HG03103 (cell line): ENCODE data around the gene ST6GALNAC6.

Experiments used
- ATAC-seq: cut with Tn5 transposase; IDR thresholded peaks from one replicate; pipeline ENCODE4 v1.9.1; 2021; ENCODE audit warnings: low read depth; ENCODE audit not compliant: unreplicated experiment

The ST6GALNAC6 gene, protein sequence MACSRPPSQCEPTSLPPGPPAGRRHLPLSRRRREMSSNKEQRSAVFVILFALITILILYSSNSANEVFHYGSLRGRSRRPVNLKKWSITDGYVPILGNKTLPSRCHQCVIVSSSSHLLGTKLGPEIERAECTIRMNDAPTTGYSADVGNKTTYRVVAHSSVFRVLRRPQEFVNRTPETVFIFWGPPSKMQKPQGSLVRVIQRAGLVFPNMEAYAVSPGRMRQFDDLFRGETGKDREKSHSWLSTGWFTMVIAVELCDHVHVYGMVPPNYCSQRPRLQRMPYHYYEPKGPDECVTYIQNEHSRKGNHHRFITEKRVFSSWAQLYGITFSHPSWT

DNA sequence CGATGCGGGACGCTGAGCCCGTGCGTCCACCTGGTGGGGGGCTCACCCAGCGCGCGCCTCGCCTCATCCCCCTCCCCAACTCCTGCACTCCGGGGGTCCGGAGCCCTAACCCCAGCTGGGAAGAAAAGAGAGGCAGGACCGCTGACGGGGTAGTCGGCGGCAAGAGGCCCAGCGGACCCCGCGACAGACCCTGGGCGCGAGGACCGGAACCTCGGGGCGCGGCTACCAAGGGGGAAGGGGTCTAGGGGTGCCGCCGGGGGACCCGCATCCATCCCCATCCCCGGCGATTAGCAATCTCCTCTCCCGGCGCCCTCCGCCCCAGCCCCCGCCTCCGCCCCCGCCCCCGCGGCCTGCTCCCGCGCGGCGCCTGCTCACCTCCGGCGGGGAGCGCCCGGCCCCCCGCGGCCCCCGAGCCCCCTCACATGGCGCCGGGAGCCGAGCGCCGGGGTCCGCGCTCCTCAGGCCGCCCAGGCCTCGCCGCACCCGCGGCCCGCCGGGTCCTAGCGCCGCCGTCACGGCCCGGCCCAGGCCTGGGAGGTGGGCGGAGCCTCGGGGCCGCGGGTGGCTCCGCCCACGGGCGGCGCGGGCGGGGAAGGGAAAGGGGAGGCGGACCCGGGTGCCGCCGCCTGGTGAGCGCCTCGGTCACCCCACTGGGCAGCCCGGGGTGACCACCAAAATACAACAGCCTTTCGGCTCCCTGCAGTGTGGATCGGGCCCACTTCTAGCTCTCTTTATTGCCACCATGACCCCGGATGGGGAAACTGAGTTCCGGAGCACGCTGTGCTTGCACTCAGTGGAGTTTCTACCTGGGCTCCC is at the start of gene ST6GALNAC6:
Gene ST6GALNAC6, minus strand, starts transcription at position 476 of the 816 bp plus-strand sequence. CDS start 1,622 bp downstream, outside the sequence.
- ATAC-seq = no peak

DNA sequence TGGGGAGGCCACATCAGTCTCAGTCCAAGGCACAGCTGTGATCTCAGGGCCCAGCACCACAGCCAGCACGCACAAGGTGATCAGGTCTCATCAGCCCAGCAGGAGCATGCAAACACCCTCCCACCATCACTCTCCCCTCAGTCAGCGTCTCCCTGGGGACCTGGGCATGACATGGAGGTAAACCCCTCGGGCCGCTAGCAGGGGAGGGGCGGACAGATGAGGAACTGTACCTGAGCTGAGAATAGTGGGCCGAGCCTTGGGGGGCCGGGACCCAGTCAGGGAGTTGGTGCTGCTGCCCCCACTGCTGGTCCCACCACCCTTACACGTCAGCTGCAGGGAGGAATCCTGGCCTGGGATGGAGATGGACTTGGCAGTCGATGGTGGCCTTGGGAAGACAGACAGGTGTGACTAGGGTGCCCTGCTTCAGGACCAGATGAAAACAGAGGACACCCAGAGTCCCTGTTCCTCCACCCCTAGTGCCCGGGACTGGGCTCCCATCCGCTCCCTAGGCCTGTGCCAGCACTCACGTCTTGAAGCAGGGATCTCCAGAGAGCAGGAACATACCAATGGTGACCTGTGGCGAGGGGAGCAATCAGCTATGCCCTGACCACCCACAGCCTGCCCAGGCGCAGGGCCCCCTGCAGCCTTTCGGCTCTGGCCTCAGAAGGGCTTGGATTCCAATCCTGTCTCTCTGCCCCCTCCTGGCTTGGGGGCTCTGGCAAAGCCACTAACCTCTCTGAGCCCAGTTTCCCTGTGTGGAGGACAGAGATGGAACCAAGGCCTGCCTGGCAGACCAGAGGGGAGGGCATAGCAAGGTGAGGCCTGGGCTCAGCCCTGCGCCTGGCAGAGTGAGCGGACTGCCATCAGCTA is 48.7 kb upstream of the ST6GALNAC6 start:
- ATAC-seq = no peak

DNA sequence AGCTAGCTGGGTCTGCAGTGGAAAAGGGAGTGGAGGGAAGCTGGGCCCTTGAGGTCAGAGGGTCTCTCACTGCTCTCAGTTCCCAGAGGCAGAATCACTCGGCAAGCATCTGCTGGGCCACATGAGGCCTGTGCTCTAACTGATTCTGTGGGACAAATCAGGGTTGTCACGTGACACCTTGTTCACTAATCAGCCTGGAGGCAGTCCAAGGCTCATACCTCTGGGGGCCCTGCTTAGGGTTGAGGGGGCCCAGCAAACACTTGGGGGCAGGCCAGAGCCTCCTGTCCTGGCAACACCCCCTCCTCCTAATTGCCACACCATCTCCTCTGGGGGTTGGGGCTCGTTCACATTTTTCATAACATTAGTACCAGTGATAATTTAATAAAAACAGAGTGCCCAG is 47.3 kb upstream of the ST6GALNAC6 start:
- ATAC-seq = no peak

DNA sequence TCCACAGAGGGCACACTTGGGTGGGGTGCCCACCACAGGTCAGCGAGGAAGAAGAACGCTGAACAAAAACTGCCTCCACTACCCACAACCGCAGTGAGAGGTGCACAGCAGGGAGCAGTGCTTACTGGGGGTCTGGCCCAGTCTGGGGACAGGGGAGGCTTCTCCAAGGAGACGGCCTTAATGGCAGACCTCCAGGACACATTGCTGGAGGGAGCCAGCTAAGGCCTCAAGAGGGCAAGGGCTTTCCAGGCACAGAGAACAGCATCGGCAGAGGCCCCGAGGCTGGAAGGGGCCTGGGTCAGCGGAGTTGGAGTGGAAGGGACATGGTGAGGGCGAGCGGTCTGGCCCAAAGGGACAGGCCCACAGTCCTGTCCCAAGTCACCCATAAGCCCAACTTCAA is 46.5 kb upstream of the ST6GALNAC6 start:
- no peak for ATAC-seq

DNA sequence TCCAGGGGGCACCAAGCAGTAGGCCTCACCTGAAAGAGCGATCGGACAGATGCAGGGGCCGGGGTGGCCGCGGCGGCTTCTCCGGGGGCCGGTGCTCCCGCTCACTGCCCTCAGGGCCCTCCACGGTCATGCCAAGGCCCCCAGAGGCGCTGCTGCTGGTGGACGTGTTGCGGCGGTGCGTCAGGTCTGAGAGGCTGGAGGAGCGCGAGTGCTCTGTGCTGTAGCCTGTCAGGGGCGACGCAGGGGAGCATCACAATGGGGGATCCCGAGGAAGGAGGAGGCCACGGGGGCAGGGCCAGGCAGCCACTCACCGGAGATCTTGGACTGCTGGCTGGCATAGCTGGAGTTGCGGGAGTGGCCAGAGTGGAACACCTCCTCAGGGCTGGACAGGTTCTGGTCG is 45.9 kb upstream of the ST6GALNAC6 start:
- ATAC-seq = no peak

DNA sequence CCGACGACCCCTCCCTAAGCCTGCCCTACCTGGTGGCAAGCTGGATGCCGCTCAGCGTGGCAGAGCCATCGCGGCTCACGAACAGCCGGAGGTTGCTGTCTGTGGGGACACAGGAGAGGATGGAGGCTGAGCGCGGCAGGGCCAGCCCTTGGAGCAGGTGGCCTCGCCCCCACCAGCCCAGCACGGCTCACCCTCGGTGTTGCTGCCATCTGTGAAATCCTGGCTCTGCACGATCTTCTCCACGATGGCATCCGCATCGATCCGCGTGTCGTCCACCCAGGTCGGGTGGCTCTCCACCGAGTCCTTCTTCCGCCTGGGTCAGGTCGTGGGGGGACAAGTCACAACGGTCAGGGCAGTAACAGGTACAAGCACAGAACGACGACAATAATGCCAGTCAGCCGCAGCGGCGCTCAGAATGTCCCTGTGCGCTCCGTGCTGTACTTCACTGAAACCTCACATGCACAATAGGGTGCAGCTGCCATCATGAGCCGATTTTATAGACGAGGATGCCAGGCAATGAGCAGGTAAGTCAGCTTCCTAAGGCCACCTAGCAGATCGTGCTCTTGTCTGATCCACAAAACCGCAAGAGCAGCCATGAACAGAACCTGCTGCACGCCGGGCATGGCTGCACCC is 45.3 kb upstream of the ST6GALNAC6 start:
- ATAC-seq = no peak

DNA sequence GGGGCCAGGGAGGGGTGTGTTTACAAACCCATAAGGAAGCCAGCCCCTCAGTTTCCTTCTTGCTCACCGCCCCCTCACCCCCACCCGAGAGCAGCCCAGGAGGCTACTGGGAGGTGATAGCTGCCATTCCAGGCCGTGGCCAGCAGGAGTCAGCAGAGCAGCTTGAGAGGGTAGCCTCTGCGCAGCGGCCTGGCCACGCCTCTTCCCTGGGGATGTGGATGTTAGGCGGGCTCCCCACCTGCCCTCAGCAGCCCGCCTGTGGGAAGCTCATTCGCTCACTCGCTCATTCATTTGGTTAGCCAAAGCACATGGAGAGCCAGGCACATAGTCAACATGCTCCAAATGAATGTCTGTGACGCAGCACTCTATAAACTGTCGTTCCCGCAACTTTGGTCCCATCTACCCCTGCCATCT is 44.3 kb upstream of the ST6GALNAC6 start:
- peak; percentile 54 for ATAC-seq

DNA sequence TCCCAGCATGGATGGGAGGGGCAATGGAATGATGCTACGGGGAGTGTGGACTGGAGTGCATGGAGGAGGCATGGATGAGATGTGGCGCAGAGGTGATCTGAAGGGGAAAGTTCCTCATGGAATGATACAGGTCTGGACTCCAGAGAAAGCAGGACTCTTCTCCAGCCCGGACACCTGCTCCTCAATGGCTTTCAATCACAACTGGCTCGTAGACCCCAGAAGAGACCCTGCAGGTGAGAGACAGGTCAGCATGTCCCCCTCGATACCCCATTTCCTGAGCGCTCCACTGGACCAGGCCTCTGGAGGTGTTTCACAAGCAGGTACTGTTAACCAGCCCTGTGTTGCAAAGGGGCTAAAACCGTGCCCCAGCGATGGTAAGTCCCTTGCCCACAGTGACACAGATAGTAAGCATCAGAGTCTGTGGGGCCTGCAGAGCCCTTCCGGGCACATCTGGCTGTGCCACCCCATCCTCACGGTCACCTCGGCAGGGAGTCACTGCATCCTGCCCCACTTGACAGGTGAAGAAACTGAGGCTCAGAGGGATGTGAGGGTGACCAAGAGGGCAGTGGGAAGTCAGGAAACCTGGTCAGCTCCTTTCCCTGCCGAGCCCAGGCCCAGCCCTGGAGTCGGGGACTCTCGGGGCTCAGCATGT is 43.7 kb upstream of the ST6GALNAC6 start:
- no peak for ATAC-seq

DNA sequence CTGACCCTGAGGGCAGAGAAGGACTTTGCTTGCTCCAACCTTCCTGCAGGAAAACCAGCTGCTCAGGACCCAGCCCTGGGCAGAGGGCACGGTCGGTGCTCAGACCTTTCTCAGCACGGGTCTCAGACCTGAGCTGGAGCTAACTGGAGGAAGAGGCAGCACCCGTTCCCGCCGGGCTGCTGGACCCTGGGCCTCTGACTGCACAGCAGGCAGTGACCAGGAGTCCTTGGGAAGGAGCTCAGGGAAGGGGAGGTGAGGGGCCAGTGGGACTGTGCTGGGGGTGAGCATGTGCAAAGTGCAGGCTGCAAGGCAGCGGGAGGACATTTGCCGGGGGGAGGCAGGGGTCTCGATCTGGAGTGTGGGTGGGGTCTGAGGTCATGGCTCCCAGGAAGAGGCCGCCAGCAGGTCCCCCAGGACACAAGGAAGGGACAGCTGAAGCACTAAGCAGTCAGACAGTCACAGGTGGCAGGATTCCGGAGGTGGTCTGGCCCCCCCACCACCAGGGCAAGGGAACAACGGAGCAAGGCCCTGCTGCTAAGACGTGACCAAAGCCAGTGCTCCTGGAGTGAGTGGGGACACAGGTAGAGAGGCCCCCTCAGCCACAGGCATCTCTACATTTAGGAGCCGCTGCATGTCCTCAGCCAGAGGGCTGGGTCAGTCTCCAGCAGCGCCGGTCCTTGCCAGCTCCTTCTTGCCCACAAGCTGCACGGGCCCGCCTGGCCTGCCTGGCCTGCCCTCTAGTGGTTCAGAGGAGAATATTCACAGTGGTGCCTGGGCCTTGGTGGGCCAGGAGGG is 43.0 kb upstream of the ST6GALNAC6 start:
- no peak for ATAC-seq

DNA sequence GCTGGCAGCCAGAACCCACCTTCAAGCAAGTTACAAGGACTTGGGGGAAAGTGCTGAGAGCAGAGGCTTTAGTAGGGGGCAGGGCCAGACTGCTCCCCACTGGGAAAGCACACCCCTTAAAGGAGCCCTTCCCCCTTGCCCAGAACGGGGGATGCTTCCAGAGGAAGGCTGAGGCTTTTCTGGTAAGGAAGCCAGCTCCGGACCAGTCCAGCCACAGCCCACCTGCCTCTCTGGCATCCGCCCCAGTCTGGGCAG is 42.5 kb upstream of the ST6GALNAC6 start:
- ATAC-seq = no peak

DNA sequence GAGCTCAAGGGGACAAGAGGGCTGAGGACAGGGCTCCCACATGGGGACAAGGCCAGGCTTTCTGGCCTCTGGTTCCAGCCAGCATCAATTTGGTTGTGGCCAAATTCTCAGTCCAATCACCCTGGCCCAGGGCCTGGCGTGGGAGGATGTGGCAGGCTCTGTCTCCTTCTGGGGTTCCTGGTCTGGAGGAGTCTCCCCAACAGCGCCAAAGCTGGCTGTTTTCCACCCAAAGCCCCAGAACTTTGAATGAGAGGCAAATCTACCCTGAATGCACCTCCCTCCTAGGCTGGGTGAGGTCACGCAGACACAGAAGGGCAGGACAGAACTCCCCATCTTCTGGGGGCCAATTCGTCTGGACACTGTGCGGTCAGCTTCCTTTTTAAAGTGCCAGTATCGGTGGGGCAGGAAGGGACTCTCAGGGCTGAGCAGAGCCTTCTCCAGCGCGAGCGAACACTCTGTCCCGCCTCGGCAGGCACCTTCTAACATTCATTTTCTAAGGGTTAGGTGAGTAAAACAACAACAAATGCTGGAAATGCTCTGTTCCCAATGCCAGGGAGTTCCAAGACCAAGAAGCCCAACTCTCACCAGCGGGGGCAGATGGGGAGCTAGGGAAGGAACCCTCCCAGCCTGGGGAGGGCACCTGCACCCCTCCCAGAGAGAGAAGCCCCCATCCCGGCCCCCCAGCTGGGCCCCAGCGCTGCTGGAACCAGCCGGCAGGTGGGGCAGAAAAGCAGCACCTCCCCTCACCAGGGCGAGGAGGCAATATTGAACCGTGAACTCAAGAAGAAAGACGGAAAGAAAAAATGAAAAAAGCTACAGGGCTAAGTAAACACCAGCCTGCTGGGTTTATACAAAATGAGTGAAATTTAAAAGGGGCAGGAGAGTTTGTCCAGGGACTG is 41.9 kb upstream of the ST6GALNAC6 start:
- no peak for ATAC-seq

DNA sequence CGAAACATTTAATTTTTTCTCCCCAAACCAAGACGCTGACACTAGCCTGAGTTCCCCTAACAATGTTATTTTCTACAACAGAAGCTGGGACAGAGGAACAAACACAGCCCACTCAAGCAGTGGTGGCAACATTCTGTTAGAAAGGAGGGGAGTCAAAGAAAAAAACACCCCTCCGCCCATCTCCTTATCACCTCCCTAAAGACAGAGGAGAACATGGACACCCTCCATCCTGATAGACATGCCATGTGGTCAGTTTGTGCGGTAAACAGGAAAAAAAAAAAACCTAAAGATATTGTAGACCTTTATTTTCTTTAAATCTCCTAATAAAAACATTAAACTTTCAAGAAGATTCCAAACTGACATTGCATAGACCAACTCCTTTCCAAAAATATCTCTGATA is 41.2 kb upstream of the ST6GALNAC6 start:
- ATAC-seq = no peak

DNA sequence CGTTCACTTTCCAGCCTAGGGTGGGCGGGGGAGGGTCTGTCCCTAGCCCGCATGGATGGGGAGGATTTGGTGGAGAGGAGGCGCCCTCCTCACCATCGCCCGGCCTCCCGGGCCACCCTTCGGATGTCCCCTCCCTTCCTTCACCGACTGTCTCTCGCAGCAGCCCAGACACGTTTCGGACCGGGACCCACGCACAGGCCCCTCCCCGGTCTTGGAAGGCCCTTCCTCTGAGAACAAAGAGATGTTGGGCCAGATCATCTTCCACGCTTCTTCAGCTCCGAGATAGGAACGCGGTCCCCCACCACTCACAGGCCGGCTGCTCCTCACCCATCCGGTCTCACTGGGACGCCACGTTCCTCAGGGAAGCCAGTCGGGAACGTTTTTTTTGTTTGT is 38.9 kb upstream of the ST6GALNAC6 start:
- ATAC-seq = no peak

DNA sequence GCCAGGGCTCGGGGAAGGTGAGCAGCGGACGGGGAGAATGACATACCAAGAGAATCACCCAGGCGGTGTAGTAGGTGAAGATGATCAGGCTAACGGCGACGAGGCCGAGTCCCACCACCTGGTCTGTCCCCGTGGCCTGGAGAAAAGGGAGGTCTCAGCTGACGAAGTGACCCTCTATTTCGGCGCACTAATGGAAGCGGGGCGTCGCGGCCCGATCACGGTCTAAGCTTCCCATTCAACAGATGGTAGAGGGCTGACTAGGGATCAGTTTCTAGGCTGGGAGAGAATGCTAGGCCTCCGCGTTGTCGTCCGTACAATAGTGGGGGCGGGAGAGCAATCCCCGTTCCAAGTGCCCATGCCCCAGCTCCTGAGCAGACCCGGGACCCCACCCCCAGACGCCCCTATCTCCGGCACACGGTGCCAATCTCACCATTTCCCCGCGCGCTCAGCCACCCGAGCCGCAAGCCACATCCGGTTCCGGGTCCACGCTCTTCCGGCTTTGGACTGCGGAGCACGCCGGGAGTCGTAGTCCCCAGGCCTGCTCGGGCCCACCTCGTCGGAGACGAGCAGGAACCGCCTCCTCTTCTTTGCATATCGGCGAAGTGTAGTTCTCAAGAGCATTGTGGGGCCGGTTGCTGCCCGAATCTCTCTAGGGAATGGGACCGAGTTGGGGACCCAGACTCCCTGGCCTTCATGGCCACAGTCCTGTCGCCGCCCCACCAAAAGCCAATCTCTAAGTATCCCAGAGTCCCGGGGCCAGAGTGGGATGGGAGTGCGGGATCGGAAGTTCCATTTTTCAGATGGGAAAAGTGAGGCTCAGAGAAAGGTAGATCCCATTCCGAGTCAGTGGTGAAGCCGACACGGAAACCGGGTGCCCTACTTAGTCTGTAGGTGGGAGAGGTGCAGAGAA is 38.2 kb upstream of the ST6GALNAC6 start, which contains the start of gene DPM2:
Gene DPM2, minus strand, starts transcription at position 467 of the 910 bp plus-strand sequence. Its CDS starts 34 bp downstream, at position 433.
- peak; percentile 88 for ATAC-seq

DNA sequence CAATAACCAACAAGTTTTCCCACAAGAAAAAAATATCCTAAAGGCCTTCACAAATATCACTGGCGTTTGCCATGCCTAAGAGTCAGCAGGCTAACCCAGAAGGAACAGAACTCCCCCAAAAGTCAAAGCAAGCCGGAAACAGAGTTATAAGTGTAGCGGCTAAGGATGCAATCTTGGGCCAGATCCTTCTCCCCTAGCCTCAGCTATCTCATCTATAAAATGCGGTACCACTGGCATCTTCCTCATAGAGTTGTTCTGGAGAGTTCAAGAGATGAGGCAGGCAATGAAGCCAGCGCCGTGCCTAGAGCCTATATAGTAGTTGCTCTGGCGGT is 37.6 kb upstream of the ST6GALNAC6 start:
- ATAC-seq = no peak

DNA sequence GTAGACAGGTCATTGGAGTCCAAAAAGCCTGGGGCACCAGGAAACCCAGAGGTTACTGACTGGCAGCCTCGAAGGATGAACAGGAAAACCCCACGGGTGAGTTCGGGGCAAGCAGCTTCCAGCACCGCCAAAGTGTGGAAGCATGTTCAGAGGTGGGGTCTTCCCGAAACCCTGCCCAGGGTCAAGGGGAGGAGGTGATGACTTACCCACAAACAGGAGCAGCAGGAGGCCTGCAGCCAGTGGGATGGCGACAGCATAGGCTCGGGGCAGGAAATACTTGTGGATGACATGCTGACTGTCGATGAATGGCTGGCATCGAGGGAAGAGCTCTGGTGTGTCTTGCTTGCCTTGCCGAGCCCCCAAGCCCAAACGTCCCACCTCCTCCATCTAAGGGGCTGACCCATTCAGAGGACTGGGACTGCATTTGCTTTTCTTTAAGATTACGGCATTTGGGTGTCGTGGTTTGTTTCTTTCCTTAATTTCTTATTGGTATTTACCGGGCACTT is 37.0 kb upstream of the ST6GALNAC6 start:
- no peak for ATAC-seq

DNA sequence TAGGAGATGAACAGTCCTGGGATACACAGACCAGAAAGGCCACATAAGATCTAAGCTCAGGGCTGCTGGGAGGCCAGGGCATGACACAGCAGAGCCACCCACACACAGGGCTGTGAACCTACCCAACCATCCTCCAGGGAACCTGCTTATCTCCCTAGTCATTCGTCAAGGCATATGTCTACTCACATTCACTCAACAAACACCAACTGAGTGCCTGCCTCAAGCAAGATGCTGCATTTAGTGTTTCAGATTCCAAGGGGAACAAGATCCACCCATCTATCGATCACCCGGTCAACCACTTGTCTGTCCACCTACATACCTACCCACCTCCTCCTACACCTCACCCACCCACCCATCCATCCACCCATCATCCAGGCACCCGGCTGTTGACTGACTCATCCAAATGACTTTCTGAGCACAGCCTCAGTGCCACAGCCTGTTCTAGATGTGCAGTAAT is 36.4 kb upstream of the ST6GALNAC6 start:
- no peak for ATAC-seq
